GM19099 (cell line): Measurements from ENCODE around the gene HEBP2.

Source experiments
- POLR2A ChIP-seq: IDR thresholded peaks from 3 replicates; pipeline ENCODE4 v1.6.1; 2011; ENCODE audit warnings: low read depth; ENCODE audit not compliant: insufficient read length; ENCODE audit errors: extremely low read depth

The HEBP2 gene

GRCh38 chr6:138429761-138430160, 25.7 kb downstream of the HEBP2 start:
- TF ChIP-seq POLR2A = no peak

GRCh38 chr6:138430361-138431145, 26.5 kb downstream of the HEBP2 start:
- no peak for TF ChIP-seq POLR2A

- TF ChIP-seq POLR2A = no peak
Measured at GRCh38 chr6:138431256-138432062, 27.4 kb downstream of the HEBP2 start.

- TF ChIP-seq POLR2A = no peak
Measured at GRCh38 chr6:138432063-138432356, 28.0 kb downstream of the HEBP2 start.

- TF ChIP-seq POLR2A = no peak
Measured at GRCh38 chr6:138434096-138434495, 30.1 kb downstream of the HEBP2 start.

- no peak for TF ChIP-seq POLR2A
Measured at GRCh38 chr6:138434925-138435324, 30.9 kb downstream of the HEBP2 start.

- TF ChIP-seq POLR2A = no peak
Measured at GRCh38 chr6:138439546-138439945, 35.5 kb downstream of the HEBP2 start.

GRCh38 chr6:138440296-138440695, 36.3 kb downstream of the HEBP2 start:
- TF ChIP-seq POLR2A = no peak

GRCh38 chr6:138440758-138441357, 36.8 kb downstream of the HEBP2 start:
- TF ChIP-seq POLR2A = no peak

- TF ChIP-seq POLR2A = no peak
Measured at GRCh38 chr6:138441965-138442364, 37.9 kb downstream of the HEBP2 start.

- TF ChIP-seq POLR2A = no peak
Measured at GRCh38 chr6:138442663-138443062, 38.6 kb downstream of the HEBP2 start.

GRCh38 chr6:138443979-138444378, 40.0 kb downstream of the HEBP2 start:
- TF ChIP-seq POLR2A = no peak

- TF ChIP-seq POLR2A = no peak
Measured at GRCh38 chr6:138446821-138447220, 42.8 kb downstream of the HEBP2 start.

GRCh38 chr6:138450445-138450844, 46.4 kb downstream of the HEBP2 start:
- TF ChIP-seq POLR2A = no peak

- no peak for TF ChIP-seq POLR2A
Measured at GRCh38 chr6:138451043-138451442, 47.0 kb downstream of the HEBP2 start.
